SK-N-SH (cell line): ENCODE data around the gene LCN2. TPM values are rescaled to one million over a fixed set of nuclear protein-coding genes. Genes with fewer than 3 reads are reported as not detected.

Source experiments
- CTCF ChIA-PET: fragments of 300-600, 350-600 bp; formaldehyde crosslinking; extraction: SDS; loops from one replicate; lab custom pipeline; 2021; lab: Yijun Ruan, JAX
- POLR2A ChIA-PET: fragments of 350-600 bp; sonication (Branson Sonifier 250); formaldehyde crosslinking; extraction: SDS; loops from one replicate; lab custom pipeline; 2020; ENCODE audit warnings: antibody characterized with exemption, inconsistent platforms; lab: Yijun Ruan, JAX
- DNase-seq: peaks from one replicate; pipeline ENCODE4 v3.0.0; 2012
- H2AFZ ChIP-seq: fragments of 200-600 bp; sonication (generic); 2 replicates; pipeline ENCODE4 v1.8.1; 2016; ENCODE audit warnings: antibody characterized with exemption, mild to moderate bottlenecking, low read depth
- H3F3A ChIP-seq: fragments of 200-600 bp; sonication (generic); replicated peaks from 2 replicates; pipeline ENCODE3; 2016; ENCODE audit warnings: antibody characterized with exemption, mild to moderate bottlenecking; ENCODE audit not compliant: insufficient read depth
- H3K27ac ChIP-seq, 2 experiments: fragments of 200-500 bp in 1 of 2; fragments of 200-600 bp in 1 of 2; sonication (Bioruptor generic) in 1 of 2; sonication (generic), shearing (Covaris generic) in 1 of 2; 2 replicates each; pipeline versions ENCODE4 v1.5.1 to v1.6.1; 2014 to 2016; ENCODE audit warnings: low read depth in 2 of 2, inconsistent platforms in 1 of 2, low read length in 1 of 2, mild to moderate bottlenecking in 1 of 2, mixed read lengths in 1 of 2
- H3K27me3 ChIP-seq: fragments of 200-600 bp; sonication (generic), shearing (Covaris generic); 2 replicates; pipeline ENCODE4 v1.6.1; 2016; ENCODE audit warnings: mixed run types; ENCODE audit not compliant: insufficient read depth
- H3K36me3 ChIP-seq, 2 experiments: fragments of 200-500 bp in 1 of 2; fragments of 200-600 bp in 1 of 2; sonication (Bioruptor generic) in 1 of 2; sonication (generic) in 1 of 2; replicated peaks in 1 of 2; 2 replicates each; pipeline versions ENCODE3 to v1.5.1; 2014 to 2016; ENCODE audit warnings: low read length in 1 of 2, mild to moderate bottlenecking in 1 of 2; ENCODE audit not compliant: insufficient read depth in 2 of 2, control insufficient read depth in 1 of 2
- H3K4me1 ChIP-seq, 2 experiments: fragments of 200-500 bp in 1 of 2; fragments of 200-600 bp in 1 of 2; sonication (Bioruptor generic) in 1 of 2; sonication (generic), shearing (Covaris generic) in 1 of 2; 2 replicates each; pipeline versions ENCODE4 v1.5.1 to v1.6.1; 2014 to 2016; ENCODE audit warnings: low read depth in 1 of 2, low read length in 1 of 2, mixed run types in 1 of 2; ENCODE audit not compliant: insufficient read depth in 2 of 2, control insufficient read depth in 1 of 2
- H3K4me2 ChIP-seq: fragments of 200-600 bp; sonication (generic), shearing (Covaris generic); 2 replicates; pipeline ENCODE4 v1.6.1; 2017; ENCODE audit warnings: mixed run types
- H3K4me3 ChIP-seq, 2 experiments: fragments of 200-500 bp in 1 of 2; fragments of 200-600 bp in 1 of 2; sonication (Bioruptor generic) in 1 of 2; sonication (generic), shearing (Covaris generic) in 1 of 2; 2 replicates each; pipeline versions ENCODE4 v1.5.1 to v1.8.1; 2014 to 2016; ENCODE audit warnings: low read depth in 2 of 2, inconsistent platforms in 1 of 2, low read length in 1 of 2, mild to moderate bottlenecking in 1 of 2, mixed read lengths in 1 of 2, moderate library complexity in 1 of 2
- H3K79me2 ChIP-seq: fragments of 200-600 bp; sonication (generic); 2 replicates; pipeline ENCODE4 v1.8.1; 2017; ENCODE audit warnings: mild to moderate bottlenecking; ENCODE audit not compliant: insufficient read depth
- H3K9ac ChIP-seq: fragments of 200-600 bp; sonication (generic); 2 replicates; pipeline ENCODE4 v1.6.1; 2017; ENCODE audit warnings: mixed run types
- H3K9me2 ChIP-seq: fragments of 200-600 bp; sonication (generic); 2 replicates; pipeline ENCODE4 v1.6.1; 2017; ENCODE audit warnings: mixed run types
- H3K9me3 ChIP-seq: fragments of 200-600 bp; sonication (generic); 2 replicates; pipeline ENCODE4 v1.6.1; 2017; ENCODE audit warnings: mixed run types, mild to moderate bottlenecking, moderate library complexity
- H4K20me1 ChIP-seq: fragments of 200-600 bp; sonication (generic); 2 replicates; pipeline ENCODE4 v1.6.1; 2017; ENCODE audit warnings: mild to moderate bottlenecking, mixed run types; ENCODE audit not compliant: insufficient read depth
- CHD2 ChIP-seq: fragments of 150-350 bp; IDR thresholded peaks from 2 replicates; pipeline ENCODE4 v1.6.1; 2018; ENCODE audit warnings: low read length; ENCODE audit not compliant: partially characterized antibody
- CTCF ChIP-seq: fragments of 200-600 bp; sonication (generic); IDR thresholded peaks from 2 replicates; pipeline ENCODE4 v1.6.1; 2017; ENCODE audit warnings: antibody characterized with exemption, mild to moderate bottlenecking, moderate library complexity
- ELF1 ChIP-seq: IDR thresholded peaks from 2 replicates; pipeline ENCODE4 v1.4.0; 2012
- EP300 ChIP-seq, 2 experiments: IDR thresholded peaks; 2 replicates each; pipeline versions ENCODE4 v1.4.0 to v1.6.1; 2012; ENCODE audit warnings: borderline replicate concordance in 1 of 2, low read depth in 1 of 2, low read length in 1 of 2
- FOSL2 ChIP-seq: IDR thresholded peaks from 2 replicates; pipeline ENCODE4 v1.4.0; 2012; ENCODE audit warnings: low read depth, mild to moderate bottlenecking, moderate library complexity, borderline replicate concordance
- FOXM1 ChIP-seq: IDR thresholded peaks from 2 replicates; pipeline ENCODE4 v1.4.0; 2012; ENCODE audit warnings: low read depth, mild to moderate bottlenecking
- NRF1 ChIP-seq: IDR thresholded peaks from 2 replicates; pipeline ENCODE4 v1.6.1; 2012; ENCODE audit warnings: low read depth, mild to moderate bottlenecking, low read length
- RCOR1 ChIP-seq: fragments of 150-350 bp; IDR thresholded peaks from 2 replicates; pipeline ENCODE4 v1.6.1; 2017; ENCODE audit warnings: antibody characterized with exemption, low read length
- RXRA ChIP-seq: IDR thresholded peaks from 2 replicates; pipeline ENCODE4 v1.4.0; 2012; ENCODE audit warnings: low read depth, mild to moderate bottlenecking, borderline replicate concordance
- SIN3A ChIP-seq: IDR thresholded peaks from 2 replicates; pipeline ENCODE4 v1.6.1; 2012; ENCODE audit warnings: low read depth, mild to moderate bottlenecking, low read length, moderate library complexity, borderline replicate concordance
- TAF1 ChIP-seq: IDR thresholded peaks from 2 replicates; pipeline ENCODE4 v1.6.1; 2012; ENCODE audit warnings: low read depth, mild to moderate bottlenecking, low read length, moderate library complexity, borderline replicate concordance
- TCF12 ChIP-seq: IDR thresholded peaks from 2 replicates; pipeline ENCODE4 v1.4.0; 2012
- USF1 ChIP-seq: IDR thresholded peaks from 2 replicates; pipeline ENCODE4 v1.4.0; 2012; ENCODE audit warnings: low read depth, borderline replicate concordance
- USF2 ChIP-seq: fragments of 150-350 bp; IDR thresholded peaks from 2 replicates; pipeline ENCODE4 v1.6.1; 2017; ENCODE audit warnings: antibody characterized with exemption, low read length, low read depth, borderline replicate concordance
- YY1 ChIP-seq: IDR thresholded peaks from 2 replicates; pipeline ENCODE4 v1.4.0; 2012; ENCODE audit warnings: low read depth, mild to moderate bottlenecking
- WGBS: methylation state at CpG from one replicate; pipeline ENCODE4 v1.1.6; 2017; ENCODE audit warnings: low lambda C conversion rate; 5-methylcytosine and 5-hydroxymethylcytosine counted together
- polyA plus RNA-seq, 3 experiments: library from polyadenylated mRNA; depleted of rRNA; stranded (reverse); fragments of >200 nt; gene quantifications; 2 replicates each; pipeline ENCODE4 v1.2.3, GENCODE V29; 2012
- TF ChIP-seq, protein P1 (sequence below): IDR thresholded peaks from 2 replicates; pipeline ENCODE4; 2012

LCN2 gene
- polyA plus RNA-seq, 1 of the 3 experiments (the other 2 are of a cell fraction), result not detected

DNA sequence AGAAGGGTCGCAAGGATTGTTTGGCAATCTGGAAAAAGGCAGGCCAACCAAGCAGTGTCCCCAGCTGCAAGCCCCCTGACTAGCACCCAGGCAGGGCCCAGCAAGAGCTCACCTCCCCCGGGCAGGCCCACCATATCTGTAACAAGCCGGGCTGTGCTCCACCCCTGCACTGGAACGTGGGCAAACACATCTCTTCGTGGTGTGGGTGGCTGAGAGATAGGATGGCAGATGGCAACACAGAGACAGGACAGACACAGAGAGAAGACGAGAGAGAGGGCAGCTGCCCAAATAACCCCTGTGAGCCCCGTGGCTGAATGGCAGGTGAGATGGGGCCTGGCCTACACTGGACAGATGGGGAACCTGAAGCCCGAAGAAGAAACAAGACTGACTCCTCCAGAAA is 20.2 kb downstream of the LCN2 start:
- H2AFZ ChIP-seq, result no peak overlapping the region
- H3K27me3 ChIP-seq, result no peaks in the 10 kb centered on the region
- no peak overlapping the region for H3K4me3 ChIP-seq
- DNase-seq, result no peak
- H3K27ac ChIP-seq, result no peak overlapping the region
- H3K79me2 ChIP-seq, result no peaks in the 10 kb centered on the region; the same call in 1 of the 2 replicates
- CTCF ChIA-PET, result interaction anchor here (1.0 kb wide), 1 partner anchor 52 kb away, joined by 5 read pairs; no protein-coding TSS in a partner anchor
- H4K20me1 ChIP-seq, result no peaks in the 10 kb centered on the region
- TF ChIP-seq NRF1 (no peak), FOXM1 (no peak), SIN3A (no peak), TAF1 (no peak), YY1 (no peak), EP300 (IDR thresholded peaks at IDR 0.05; ENCODE audit: borderline replicate concordance in 1 of 2, low read depth in 1 of 2, low read length in 1 of 2) (no peak), FOSL2 (no peak), USF2 (no peak), ELF1 (no peak), CHD2 (no peak), USF1 (no peak), RCOR1 (no peak), CTCF (no peak), RXRA (no peak), TCF12 (no peak)
- TF ChIP-seq, protein P1, sequence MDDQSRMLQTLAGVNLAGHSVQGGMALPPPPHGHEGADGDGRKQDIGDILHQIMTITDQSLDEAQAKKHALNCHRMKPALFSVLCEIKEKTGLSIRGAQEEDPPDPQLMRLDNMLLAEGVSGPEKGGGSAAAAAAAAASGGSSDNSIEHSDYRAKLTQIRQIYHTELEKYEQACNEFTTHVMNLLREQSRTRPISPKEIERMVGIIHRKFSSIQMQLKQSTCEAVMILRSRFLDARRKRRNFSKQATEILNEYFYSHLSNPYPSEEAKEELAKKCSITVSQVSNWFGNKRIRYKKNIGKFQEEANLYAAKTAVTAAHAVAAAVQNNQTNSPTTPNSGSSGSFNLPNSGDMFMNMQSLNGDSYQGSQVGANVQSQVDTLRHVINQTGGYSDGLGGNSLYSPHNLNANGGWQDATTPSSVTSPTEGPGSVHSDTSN, result no peak
- H3K9me2 ChIP-seq, result no peaks in the 10 kb centered on the region
- peaks cover 16 to 47% of the 10 kb centered on the region in 2 experiments for H3K36me3 ChIP-seq
- no peak overlapping the region for H3K4me2 ChIP-seq
- H3K4me1 ChIP-seq, result no peaks in the 10 kb centered on the region; a peak in 1 of 4 replicates
- H3F3A ChIP-seq, result peaks cover 12% of the 10 kb centered on the region
- POLR2A ChIA-PET, result no interaction called here
- no peak overlapping the region for H3K9ac ChIP-seq
- H3K9me3 ChIP-seq, result no peaks in the 10 kb centered on the region
- 100% methylated on average over 8 of the region's 8 CpGs for WGBS
